HEK293 (cell line): ENCODE data around the gene NLRP8.

Source experiments
- ATF2 ChIP-seq: fragments of 450-650 bp; formaldehyde crosslinking; IDR thresholded peaks from 2 replicates; pipeline ENCODE4 v1.5.1; 2016; ENCODE audit warnings: missing biosample characterization, missing genetic modification characterization, low read depth
- INSM2 ChIP-seq: fragments of 450-650 bp; formaldehyde crosslinking; IDR thresholded peaks from 2 replicates; pipeline ENCODE4 v1.5.1; 2016; ENCODE audit warnings: missing biosample characterization, missing genetic modification characterization
- KLF1 ChIP-seq: fragments of 450-650 bp; formaldehyde crosslinking; IDR thresholded peaks from 2 replicates; pipeline ENCODE4 v1.5.1; 2016; ENCODE audit warnings: missing biosample characterization, missing genetic modification characterization
- KLF8 ChIP-seq: fragments of 450-650 bp; formaldehyde crosslinking; IDR thresholded peaks from 2 replicates; pipeline ENCODE4 v1.5.1; 2016; ENCODE audit warnings: missing biosample characterization, missing genetic modification characterization
- ZBTB7A ChIP-seq: fragments of 450-650 bp; formaldehyde crosslinking; IDR thresholded peaks from 2 replicates; pipeline ENCODE4 v1.5.1; 2016; ENCODE audit warnings: low read depth, missing biosample characterization, missing genetic modification characterization
- ZNF24 ChIP-seq: fragments of 450-650 bp; formaldehyde crosslinking; IDR thresholded peaks from 2 replicates; pipeline ENCODE4 v1.5.1; 2016; ENCODE audit warnings: missing biosample characterization, missing genetic modification characterization
- ZNF274 ChIP-seq, 2 experiments: fragments of 200-500 bp in 1 of 2; fragments of 450-650 bp in 1 of 2; sonication (Bioruptor generic) in 1 of 2; formaldehyde crosslinking in 1 of 2; IDR thresholded peaks; 2 replicates each; pipeline versions ENCODE4 v1.5.1 to v1.6.1; 2014 to 2016; ENCODE audit warnings: borderline replicate concordance in 1 of 2, inconsistent platforms in 1 of 2, low read length in 1 of 2, missing biosample characterization in 1 of 2, missing genetic modification characterization in 1 of 2
- ZNF324 ChIP-seq: fragments of 450-650 bp; formaldehyde crosslinking; IDR thresholded peaks from 2 replicates; pipeline ENCODE4 v1.5.1; 2016; ENCODE audit warnings: missing biosample characterization, missing genetic modification characterization
- ZNF501 ChIP-seq: fragments of 450-650 bp; formaldehyde crosslinking; IDR thresholded peaks from 2 replicates; pipeline ENCODE4 v1.5.1; 2016; ENCODE audit warnings: missing biosample characterization, missing genetic modification characterization
- ZNF530 ChIP-seq: fragments of 450-650 bp; formaldehyde crosslinking; IDR thresholded peaks from 2 replicates; pipeline ENCODE4 v1.5.1; 2016; ENCODE audit warnings: low read depth, missing biosample characterization, missing genetic modification characterization
- TF ChIP-seq, protein P1 (sequence below): fragments of 450-650 bp; formaldehyde crosslinking; IDR thresholded peaks from 2 replicates; pipeline ENCODE4 v1.5.1; 2016; ENCODE audit warnings: missing biosample characterization, missing genetic modification characterization
- TF ChIP-seq, protein P2 (sequence below): fragments of 450-650 bp; formaldehyde crosslinking; conservative IDR thresholded peaks from 2 replicates; pipeline ENCODE4 v1.5.1; 2016; ENCODE audit warnings: low read depth, missing biosample characterization, missing genetic modification characterization

GRCh38 chr19:55923556-55923955, 24.1 kb upstream of the NLRP8 start:
- TF ChIP-seq ZNF274 (IDR thresholded peaks at IDR 0.05; ENCODE audit: low read length) (no peak), ZNF274 (tag by site-specific recombination; IDR thresholded peaks at IDR 0.05; ENCODE audit: borderline replicate concordance) (no peak), ATF2 (tag by site-specific recombination) (no peak), ZBTB7A (no peak), INSM2 (tag by site-specific recombination) (no peak), KLF8 (no peak), ZNF24 (tag by site-specific recombination) (no peak), KLF1 (no peak), ZNF501 (tag by site-specific recombination) (no peak), ZNF530 (tag by site-specific recombination) (no peak), ZNF324 (tag by site-specific recombination) (no peak)
- TF ChIP-seq, protein P1, sequence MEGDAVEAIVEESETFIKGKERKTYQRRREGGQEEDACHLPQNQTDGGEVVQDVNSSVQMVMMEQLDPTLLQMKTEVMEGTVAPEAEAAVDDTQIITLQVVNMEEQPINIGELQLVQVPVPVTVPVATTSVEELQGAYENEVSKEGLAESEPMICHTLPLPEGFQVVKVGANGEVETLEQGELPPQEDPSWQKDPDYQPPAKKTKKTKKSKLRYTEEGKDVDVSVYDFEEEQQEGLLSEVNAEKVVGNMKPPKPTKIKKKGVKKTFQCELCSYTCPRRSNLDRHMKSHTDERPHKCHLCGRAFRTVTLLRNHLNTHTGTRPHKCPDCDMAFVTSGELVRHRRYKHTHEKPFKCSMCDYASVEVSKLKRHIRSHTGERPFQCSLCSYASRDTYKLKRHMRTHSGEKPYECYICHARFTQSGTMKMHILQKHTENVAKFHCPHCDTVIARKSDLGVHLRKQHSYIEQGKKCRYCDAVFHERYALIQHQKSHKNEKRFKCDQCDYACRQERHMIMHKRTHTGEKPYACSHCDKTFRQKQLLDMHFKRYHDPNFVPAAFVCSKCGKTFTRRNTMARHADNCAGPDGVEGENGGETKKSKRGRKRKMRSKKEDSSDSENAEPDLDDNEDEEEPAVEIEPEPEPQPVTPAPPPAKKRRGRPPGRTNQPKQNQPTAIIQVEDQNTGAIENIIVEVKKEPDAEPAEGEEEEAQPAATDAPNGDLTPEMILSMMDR (tag by site-specific recombination): no peak
- TF ChIP-seq, protein P2, sequence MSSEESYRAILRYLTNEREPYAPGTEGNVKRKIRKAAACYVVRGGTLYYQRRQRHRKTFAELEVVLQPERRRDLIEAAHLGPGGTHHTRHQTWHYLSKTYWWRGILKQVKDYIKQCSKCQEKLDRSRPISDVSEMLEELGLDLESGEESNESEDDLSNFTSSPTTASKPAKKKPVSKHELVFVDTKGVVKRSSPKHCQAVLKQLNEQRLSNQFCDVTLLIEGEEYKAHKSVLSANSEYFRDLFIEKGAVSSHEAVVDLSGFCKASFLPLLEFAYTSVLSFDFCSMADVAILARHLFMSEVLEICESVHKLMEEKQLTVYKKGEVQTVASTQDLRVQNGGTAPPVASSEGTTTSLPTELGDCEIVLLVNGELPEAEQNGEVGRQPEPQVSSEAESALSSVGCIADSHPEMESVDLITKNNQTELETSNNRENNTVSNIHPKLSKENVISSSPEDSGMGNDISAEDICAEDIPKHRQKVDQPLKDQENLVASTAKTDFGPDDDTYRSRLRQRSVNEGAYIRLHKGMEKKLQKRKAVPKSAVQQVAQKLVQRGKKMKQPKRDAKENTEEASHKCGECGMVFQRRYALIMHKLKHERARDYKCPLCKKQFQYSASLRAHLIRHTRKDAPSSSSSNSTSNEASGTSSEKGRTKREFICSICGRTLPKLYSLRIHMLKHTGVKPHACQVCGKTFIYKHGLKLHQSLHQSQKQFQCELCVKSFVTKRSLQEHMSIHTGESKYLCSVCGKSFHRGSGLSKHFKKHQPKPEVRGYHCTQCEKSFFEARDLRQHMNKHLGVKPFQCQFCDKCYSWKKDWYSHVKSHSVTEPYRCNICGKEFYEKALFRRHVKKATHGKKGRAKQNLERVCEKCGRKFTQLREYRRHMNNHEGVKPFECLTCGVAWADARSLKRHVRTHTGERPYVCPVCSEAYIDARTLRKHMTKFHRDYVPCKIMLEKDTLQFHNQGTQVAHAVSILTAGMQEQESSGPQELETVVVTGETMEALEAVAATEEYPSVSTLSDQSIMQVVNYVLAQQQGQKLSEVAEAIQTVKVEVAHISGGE (tag by site-specific recombination): no peak
